ENCODE measurements around the gene MAD2L2.
"Not testable (repeated sequence)": the region's sequence is repeated elsewhere in the genome, so short reads cannot be mapped to it uniquely, and the experiment has no call there.

MAD2L2 gene

DNA sequence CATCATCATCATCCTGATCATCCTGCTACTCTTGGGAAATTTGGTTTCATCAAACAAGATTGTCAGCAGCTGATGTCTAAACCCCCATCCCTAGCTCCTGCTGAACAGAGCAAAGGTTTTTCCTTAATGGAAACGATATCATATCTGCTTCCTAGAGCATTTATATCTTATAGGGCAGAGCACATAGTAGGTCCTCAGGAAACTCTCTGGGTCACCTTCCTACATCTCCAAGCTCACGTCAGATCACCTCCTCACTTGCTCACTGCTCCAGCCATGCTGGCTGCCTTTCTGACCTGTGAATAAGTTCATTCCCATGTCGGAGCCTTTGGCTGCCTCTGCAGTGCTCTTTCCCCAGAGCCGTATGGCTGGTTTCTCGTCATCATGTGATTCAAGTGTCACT, 37.2 kb downstream of the MAD2L2 start:
- H3K9me2 ChIP-seq (replicated peaks; ENCODE audit: insufficient read depth, low read length), result no peaks in the 10 kb centered on the region
- H3K27me3 ChIP-seq (ENCODE audit: low read length), result no peaks in the 10 kb centered on the region
- no peaks in the 10 kb centered on the region for H4K20me1 ChIP-seq (ENCODE audit: low read depth, low read length)
- H3F3A ChIP-seq (ENCODE audit: insufficient read depth), result no peaks in the 10 kb centered on the region
- H2AFZ ChIP-seq (ENCODE audit: low read depth, low read length, severe bottlenecking), result no peak overlapping the region
- no peak overlapping the region for H3K9ac ChIP-seq (ENCODE audit: low read length)
- H3K36me3 ChIP-seq (ENCODE audit: low read length), result no peaks in the 10 kb centered on the region
- no peak overlapping the region for H3K4me3 ChIP-seq (ENCODE audit: insufficient read depth, low read length, poor library complexity, severe bottlenecking)
- H3K27ac ChIP-seq (ENCODE audit: low read depth, low read length), result no peak overlapping the region
- no peaks in the 10 kb centered on the region for H3K79me2 ChIP-seq (ENCODE audit: insufficient read depth, low read length)
- no peak overlapping the region for H3K4me2 ChIP-seq (ENCODE audit: low read depth, low read length, poor library complexity, severe bottlenecking)
- TF ChIP-seq EZH2phosphoT487 (conservative IDR thresholded peaks at IDR 0.05; ENCODE audit: low read length) (no peak), CTCF (IDR thresholded peaks at IDR 0.05; ENCODE audit: insufficient read depth, low read length, poor library complexity, severe bottlenecking) (no peak)
- no peaks in the 10 kb centered on the region for H3K9me3 ChIP-seq (ENCODE audit: insufficient read depth, low read length)

- H3K4me3 ChIP-seq (ENCODE audit: insufficient read depth, low read length, poor library complexity, severe bottlenecking); H3K27ac ChIP-seq (ENCODE audit: low read depth, low read length); H3K9me2 ChIP-seq (replicated peaks; ENCODE audit: insufficient read depth, low read length); H3K36me3 ChIP-seq (ENCODE audit: low read length); H3K79me2 ChIP-seq (ENCODE audit: insufficient read depth, low read length); H3K4me2 ChIP-seq (ENCODE audit: low read depth, low read length, poor library complexity, severe bottlenecking); H3F3A ChIP-seq (ENCODE audit: insufficient read depth); H4K20me1 ChIP-seq (ENCODE audit: low read depth, low read length); H3K27me3 ChIP-seq (ENCODE audit: low read length); H3K9me3 ChIP-seq (ENCODE audit: insufficient read depth, low read length); H2AFZ ChIP-seq (ENCODE audit: low read depth, low read length, severe bottlenecking); H3K9ac ChIP-seq (ENCODE audit: low read length): not testable (repeated sequence)
- peak; percentile 88 for TF ChIP-seq CTCF (IDR thresholded peaks at IDR 0.05; ENCODE audit: insufficient read depth, low read length, poor library complexity, severe bottlenecking)
Observed at GRCh38 chr1:11642418-11643017, 38.4 kb downstream of the MAD2L2 start.

GRCh38 chr1:11641776-11642305, 39.1 kb downstream of the MAD2L2 start:
- no peak for TF ChIP-seq CTCF (IDR thresholded peaks at IDR 0.05; ENCODE audit: insufficient read depth, low read length, poor library complexity, severe bottlenecking)
- no peak for TF ChIP-seq EZH2phosphoT487 (conservative IDR thresholded peaks at IDR 0.05; ENCODE audit: low read length)
- Histone ChIP-seq H3K4me2 (ENCODE audit: low read depth, low read length, poor library complexity, severe bottlenecking) (no peak overlapping the region), H3K4me3 (ENCODE audit: insufficient read depth, low read length, poor library complexity, severe bottlenecking) (no peak overlapping the region), H2AFZ (ENCODE audit: low read depth, low read length, severe bottlenecking) (no peak overlapping the region), H3K9me3 (ENCODE audit: insufficient read depth, low read length) (no peaks in the 10 kb centered on the region), H3K27me3 (ENCODE audit: low read length) (no peaks in the 10 kb centered on the region), H3F3A (ENCODE audit: insufficient read depth) (no peaks in the 10 kb centered on the region), H3K36me3 (ENCODE audit: low read length) (no peaks in the 10 kb centered on the region), H3K79me2 (ENCODE audit: insufficient read depth, low read length) (no peaks in the 10 kb centered on the region), H3K27ac (ENCODE audit: low read depth, low read length) (no peak overlapping the region), H3K9me2 (replicated peaks; ENCODE audit: insufficient read depth, low read length) (no peaks in the 10 kb centered on the region), H3K9ac (ENCODE audit: low read length) (no peak overlapping the region), H4K20me1 (ENCODE audit: low read depth, low read length) (no peaks in the 10 kb centered on the region)
